ENCODE data around the gene ROR1. TPM values are rescaled to one million over a fixed set of nuclear protein-coding genes. Genes with fewer than 3 reads are reported as not detected.
A peak's percentile ranks its signal among the peaks of the same experiment; 100 is the strongest.

ROR1 gene
- total RNA-seq, 6 donors from 2014 or later, result 19.7 to 39.8 (median 28.5) TPM

DNA sequence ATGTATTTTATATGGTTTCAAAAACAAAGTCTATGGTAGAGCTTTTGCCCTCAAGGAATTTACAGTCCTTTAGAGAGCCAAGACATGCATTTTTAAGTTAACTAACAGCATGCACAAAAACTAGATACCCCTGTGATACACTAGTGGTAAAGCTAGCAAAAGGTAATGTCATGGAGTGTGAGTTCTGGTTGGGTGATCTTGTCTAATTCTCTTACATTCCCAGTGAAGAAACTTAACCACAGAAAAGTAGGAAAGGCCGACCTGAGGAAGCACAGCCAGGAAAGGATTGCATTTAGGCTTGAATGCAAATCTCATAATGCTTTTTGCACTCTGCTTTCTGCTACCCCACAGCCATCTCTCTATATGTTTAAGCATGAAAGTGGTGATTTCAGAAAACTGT is 202.2 kb downstream of the ROR1 start:
- WGBS, 2 donors, result 82 to 88% methylated on average over 1 of the region's 1 CpG
- no peak overlapping the region for H3K27ac ChIP-seq
- no peaks in the 10 kb centered on the region for H3K4me1 ChIP-seq
- TF ChIP-seq, protein P1, sequence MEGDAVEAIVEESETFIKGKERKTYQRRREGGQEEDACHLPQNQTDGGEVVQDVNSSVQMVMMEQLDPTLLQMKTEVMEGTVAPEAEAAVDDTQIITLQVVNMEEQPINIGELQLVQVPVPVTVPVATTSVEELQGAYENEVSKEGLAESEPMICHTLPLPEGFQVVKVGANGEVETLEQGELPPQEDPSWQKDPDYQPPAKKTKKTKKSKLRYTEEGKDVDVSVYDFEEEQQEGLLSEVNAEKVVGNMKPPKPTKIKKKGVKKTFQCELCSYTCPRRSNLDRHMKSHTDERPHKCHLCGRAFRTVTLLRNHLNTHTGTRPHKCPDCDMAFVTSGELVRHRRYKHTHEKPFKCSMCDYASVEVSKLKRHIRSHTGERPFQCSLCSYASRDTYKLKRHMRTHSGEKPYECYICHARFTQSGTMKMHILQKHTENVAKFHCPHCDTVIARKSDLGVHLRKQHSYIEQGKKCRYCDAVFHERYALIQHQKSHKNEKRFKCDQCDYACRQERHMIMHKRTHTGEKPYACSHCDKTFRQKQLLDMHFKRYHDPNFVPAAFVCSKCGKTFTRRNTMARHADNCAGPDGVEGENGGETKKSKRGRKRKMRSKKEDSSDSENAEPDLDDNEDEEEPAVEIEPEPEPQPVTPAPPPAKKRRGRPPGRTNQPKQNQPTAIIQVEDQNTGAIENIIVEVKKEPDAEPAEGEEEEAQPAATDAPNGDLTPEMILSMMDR (IDR thresholded peaks at IDR 0.05), result no peak
- TF ChIP-seq EP300 (IDR thresholded peaks at IDR 0.05) (no peak), POLR2A (IDR thresholded peaks at IDR 0.05) (no peak), POLR2AphosphoS5 (IDR thresholded peaks at IDR 0.05) (no peak)
- DNase-seq, result no peak
- H3K9me3 ChIP-seq, result no peaks in the 10 kb centered on the region
- no peak overlapping the region for H3K4me3 ChIP-seq
- H3K27me3 ChIP-seq, result no peaks in the 10 kb centered on the region
- no peaks in the 10 kb centered on the region for H3K36me3 ChIP-seq
- ATAC-seq (ENCODE audit: low FRiP score in 2 of 2), result no peak

DNA sequence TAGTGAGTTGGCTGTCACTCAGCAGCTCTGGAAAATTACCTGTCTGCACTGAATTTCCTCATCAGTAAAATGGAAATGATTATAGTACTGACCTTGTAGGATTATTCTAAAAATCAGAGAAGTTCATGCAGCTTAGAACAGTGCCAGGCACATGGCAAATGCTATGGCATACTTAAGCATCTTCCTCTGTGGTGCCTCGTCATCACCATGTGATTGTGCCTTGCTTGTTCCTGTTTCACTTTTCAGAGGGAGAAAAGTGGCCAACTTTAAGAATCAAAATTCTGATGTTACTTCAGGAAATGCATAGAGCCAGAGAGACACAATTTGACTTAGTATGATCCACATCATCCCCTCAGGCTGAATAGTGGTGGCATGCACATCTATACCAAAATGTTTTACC is 203.6 kb downstream of the ROR1 start:
- H3K27me3 ChIP-seq, result no peaks in the 10 kb centered on the region
- no peak overlapping the region for H3K4me3 ChIP-seq
- no peak for TF ChIP-seq POLR2AphosphoS5 (IDR thresholded peaks at IDR 0.05)
- TF ChIP-seq, protein P1 (IDR thresholded peaks at IDR 0.05), result no peak
- no peak for TF ChIP-seq EP300 (IDR thresholded peaks at IDR 0.05)
- no peak for TF ChIP-seq POLR2A (IDR thresholded peaks at IDR 0.05)
- H3K9me3 ChIP-seq, result no peaks in the 10 kb centered on the region
- no peaks in the 10 kb centered on the region for H3K36me3 ChIP-seq
- WGBS, 2 donors, result 79 to 91% methylated on average over 1 of the region's 1 CpG
- no peaks in the 10 kb centered on the region for H3K4me1 ChIP-seq
- no peak overlapping the region for H3K27ac ChIP-seq
- no peak for DNase-seq
- ATAC-seq (ENCODE audit: low FRiP score in 2 of 2), result no peak

DNA sequence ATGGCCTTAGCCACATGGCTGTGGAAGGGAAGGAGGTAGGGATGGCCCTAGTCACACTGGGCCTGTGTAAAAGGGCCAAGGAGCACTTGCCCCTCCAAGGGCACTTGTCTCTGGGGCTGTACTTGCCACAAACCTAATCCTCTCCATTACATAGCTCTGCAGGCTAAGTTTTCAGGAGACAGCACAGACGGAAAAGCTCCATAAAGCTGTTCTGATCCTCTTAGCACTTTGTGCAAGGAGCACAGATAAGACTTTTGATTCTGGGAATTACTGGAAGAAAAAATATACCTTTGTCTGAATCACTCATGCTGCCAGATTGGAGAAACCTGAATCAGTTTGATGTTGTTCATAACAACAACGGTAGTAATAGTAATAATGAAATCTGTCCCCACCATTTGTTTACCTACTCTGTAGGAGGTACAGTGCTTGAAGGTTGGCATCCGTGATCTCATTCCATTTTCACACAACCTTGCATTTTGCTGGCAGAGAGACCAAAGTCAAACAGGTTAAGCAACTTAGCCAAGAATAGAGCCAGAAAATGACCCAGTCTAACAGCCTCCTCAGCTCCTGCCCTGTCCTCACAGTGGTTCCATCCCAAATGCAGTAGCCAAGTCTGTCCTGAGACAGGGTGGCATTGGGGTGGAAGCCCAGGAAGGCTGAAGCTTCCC is 207.1 kb downstream of the ROR1 start:
- peak in 1 of 2 donors; percentile 28 for DNase-seq
- peak; percentile 47 to 77 for ATAC-seq (ENCODE audit: low FRiP score in 2 of 2)

DNA sequence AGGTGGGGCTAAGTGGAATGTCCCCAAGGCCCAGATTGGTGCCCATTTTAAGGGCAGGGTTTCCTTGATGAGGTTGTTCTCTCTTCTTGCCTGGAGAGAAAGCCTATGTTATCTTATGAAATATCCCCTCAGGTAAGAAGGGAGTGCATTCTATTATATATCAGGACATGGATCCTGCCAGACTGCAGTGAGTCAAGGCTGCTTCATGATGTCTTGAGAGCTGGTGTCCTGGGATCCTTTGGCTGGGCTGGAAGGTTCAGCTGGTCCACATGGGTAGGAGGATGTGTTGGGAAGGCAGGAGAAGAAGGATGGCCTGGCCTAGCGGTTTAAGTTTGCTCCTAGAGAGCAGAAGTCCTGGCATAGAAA is 207.6 kb downstream of the ROR1 start:
- Histone ChIP-seq H3K9me3 (no peaks in the 10 kb centered on the region), H3K27ac (peak overlapping the region in 1 of 4 donors; percentile 37), H3K4me1 (peaks cover 0 to 17% (median 0%) of the 10 kb centered on the region in 4 donors), H3K36me3 (no peaks in the 10 kb centered on the region), H3K4me3 (no peak overlapping the region), H3K27me3 (no peaks in the 10 kb centered on the region)
- ATAC-seq (ENCODE audit: low FRiP score in 2 of 2) (no peak), DNase-seq (no peak)
- TF ChIP-seq POLR2A (IDR thresholded peaks at IDR 0.05) (no peak), POLR2AphosphoS5 (IDR thresholded peaks at IDR 0.05) (no peak), EP300 (IDR thresholded peaks at IDR 0.05) (no peak)
- TF ChIP-seq, protein P1 (IDR thresholded peaks at IDR 0.05), result no peak
- WGBS, 2 donors, result 78 to 100% methylated on average over 1 of the region's 1 CpG

More for the DNA sequence above, 207.1 kb downstream of the ROR1 start:
- WGBS, 2 donors, result 73 to 79% methylated on average over 3 of the region's 3 CpGs
- no peak overlapping the region for H3K4me3 ChIP-seq
- H3K36me3 ChIP-seq, result no peaks in the 10 kb centered on the region
- TF ChIP-seq POLR2A (IDR thresholded peaks at IDR 0.05), result no peak
- peak in 1 of 2 donors; percentile 28 for TF ChIP-seq POLR2AphosphoS5 (IDR thresholded peaks at IDR 0.05)
- H3K27ac ChIP-seq, result peak overlapping the region in 2 of 4 donors; percentile 37 to 42
- no peaks in the 10 kb centered on the region for H3K27me3 ChIP-seq
- peaks cover 0 to 17% (median 0%) of the 10 kb centered on the region in 4 donors for H3K4me1 ChIP-seq
- no peaks in the 10 kb centered on the region for H3K9me3 ChIP-seq

DNA sequence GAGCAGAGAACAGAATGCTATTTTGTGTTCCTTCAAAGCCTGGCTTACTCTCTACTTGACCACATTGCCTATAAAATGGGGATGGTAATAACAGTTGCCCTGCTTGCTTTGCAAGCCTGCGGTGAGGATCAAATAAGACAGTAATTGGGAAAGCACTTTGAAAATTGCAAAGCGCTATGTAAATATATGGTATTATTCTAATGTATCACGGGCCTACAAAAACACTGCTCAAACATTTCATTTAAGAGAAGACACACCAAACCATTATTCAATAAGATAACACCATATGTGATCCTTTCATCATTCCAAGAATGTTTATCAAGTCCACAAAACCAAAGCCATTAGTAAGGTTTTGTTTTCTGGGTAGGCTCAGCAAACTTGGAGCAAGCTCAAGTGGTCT is 208.4 kb downstream of the ROR1 start:
- Histone ChIP-seq H3K36me3 (no peaks in the 10 kb centered on the region), H3K27ac (no peak overlapping the region), H3K4me1 (peaks cover 0 to 17% (median 0%) of the 10 kb centered on the region in 4 donors), H3K9me3 (no peaks in the 10 kb centered on the region), H3K4me3 (no peak overlapping the region), H3K27me3 (no peaks in the 10 kb centered on the region)
- 87% methylated on average over 3 of the region's 3 CpGs for WGBS, 2 donors
- TF ChIP-seq POLR2A (IDR thresholded peaks at IDR 0.05) (no peak), POLR2AphosphoS5 (IDR thresholded peaks at IDR 0.05) (no peak), EP300 (IDR thresholded peaks at IDR 0.05) (no peak)
- TF ChIP-seq, protein P1 (IDR thresholded peaks at IDR 0.05), result no peak
- no peak for ATAC-seq (ENCODE audit: low FRiP score in 2 of 2)
- DNase-seq, result no peak
